ENCODE results near the gene TOPBP1.
"Not testable (repeated sequence)": the region's sequence is repeated elsewhere in the genome, so short reads cannot be mapped to it uniquely, and the experiment has no call there.

The TOPBP1 gene

GRCh38 chr3:133694288-133695268 is 32.8 kb upstream of the TOPBP1 start:
- no peak overlapping the region for H3K27ac ChIP-seq (ENCODE audit: low read length)

GRCh38 chr3:133693821-133694220 is 32.1 kb upstream of the TOPBP1 start:
- H3K36me3 ChIP-seq (ENCODE audit: insufficient read depth, low read depth, low read length) = no peaks in the 10 kb centered on the region
- H3K27me3 ChIP-seq (ENCODE audit: insufficient read depth, low read length) = no peaks in the 10 kb centered on the region
- no peak overlapping the region for H3K9ac ChIP-seq (ENCODE audit: low read depth, low read length)
- no peak overlapping the region for H3K27ac ChIP-seq (ENCODE audit: low read length)
- H3K9me3 ChIP-seq (ENCODE audit: insufficient read depth, low read depth, low read length) = no peaks in the 10 kb centered on the region
- no peaks in the 10 kb centered on the region for H3K4me1 ChIP-seq (ENCODE audit: insufficient read depth, low read length)
- H3K4me3 ChIP-seq (ENCODE audit: low read length) = no peak overlapping the region

More at GRCh38 chr3:133694288-133695268, 32.8 kb upstream of the TOPBP1 start:
- H3K9me3 ChIP-seq (ENCODE audit: insufficient read depth, low read depth, low read length) = no peaks in the 10 kb centered on the region
- H3K4me3 ChIP-seq (ENCODE audit: low read length) = no peak overlapping the region
- no peaks in the 10 kb centered on the region for H3K4me1 ChIP-seq (ENCODE audit: insufficient read depth, low read length)
- H3K36me3 ChIP-seq (ENCODE audit: insufficient read depth, low read depth, low read length) = no peaks in the 10 kb centered on the region
- H3K27me3 ChIP-seq (ENCODE audit: insufficient read depth, low read length) = no peaks in the 10 kb centered on the region
- H3K9ac ChIP-seq (ENCODE audit: low read depth, low read length) = no peak overlapping the region

- H3K9ac ChIP-seq (ENCODE audit: low read depth, low read length) = no peak overlapping the region
- H3K9me3 ChIP-seq (ENCODE audit: insufficient read depth, low read depth, low read length) = no peaks in the 10 kb centered on the region
- H3K4me3 ChIP-seq (ENCODE audit: low read length) = no peak overlapping the region
- H3K4me1 ChIP-seq (ENCODE audit: insufficient read depth, low read length) = no peaks in the 10 kb centered on the region
- H3K27me3 ChIP-seq (ENCODE audit: insufficient read depth, low read length) = no peaks in the 10 kb centered on the region; the same call in 1 of the 2 replicates
- H3K27ac ChIP-seq (ENCODE audit: low read length) = no peak overlapping the region
- H3K36me3 ChIP-seq (ENCODE audit: insufficient read depth, low read depth, low read length) = no peaks in the 10 kb centered on the region
Measured at GRCh38 chr3:133692759-133693158, 31.0 kb upstream of the TOPBP1 start.

- Histone ChIP-seq H3K27me3 (ENCODE audit: insufficient read depth, low read length) (no peaks in the 10 kb centered on the region; the same call in 1 of the 2 replicates), H3K9me3 (ENCODE audit: insufficient read depth, low read depth, low read length) (no peaks in the 10 kb centered on the region), H3K27ac (ENCODE audit: low read length) (no peak overlapping the region), H3K9ac (ENCODE audit: low read depth, low read length) (no peak overlapping the region), H3K4me3 (ENCODE audit: low read length) (no peak overlapping the region), H3K4me1 (ENCODE audit: insufficient read depth, low read length) (no peaks in the 10 kb centered on the region), H3K36me3 (ENCODE audit: insufficient read depth, low read depth, low read length) (no peaks in the 10 kb centered on the region)
Measured at GRCh38 chr3:133691273-133692107, 29.7 kb upstream of the TOPBP1 start.

- peaks cover 41% of the 10 kb centered on the region for H3K27me3 ChIP-seq (ENCODE audit: insufficient read depth, low read length)
- H3K36me3 ChIP-seq (ENCODE audit: insufficient read depth, low read depth, low read length); H3K9me3 ChIP-seq (ENCODE audit: insufficient read depth, low read depth, low read length); H3K4me3 ChIP-seq (ENCODE audit: low read length); H3K27ac ChIP-seq (ENCODE audit: low read length); H3K4me1 ChIP-seq (ENCODE audit: insufficient read depth, low read length); H3K9ac ChIP-seq (ENCODE audit: low read depth, low read length): not testable (repeated sequence)
Measured at GRCh38 chr3:133677993-133678392, 16.3 kb upstream of the TOPBP1 start.

- Histone ChIP-seq H3K27ac (ENCODE audit: low read length) (no peak overlapping the region), H3K36me3 (ENCODE audit: insufficient read depth, low read depth, low read length) (no peaks in the 10 kb centered on the region), H3K4me1 (ENCODE audit: insufficient read depth, low read length) (no peaks in the 10 kb centered on the region; the same call in 1 of the 2 replicates)
Measured at GRCh38 chr3:133676336-133677118, 14.8 kb upstream of the TOPBP1 start.

GRCh38 chr3:133675631-133676335 is 14.0 kb upstream of the TOPBP1 start:
- H3K4me1 ChIP-seq (ENCODE audit: insufficient read depth, low read length) = no peaks in the 10 kb centered on the region; the same call in 1 of the 2 replicates

More at GRCh38 chr3:133676336-133677118, 14.8 kb upstream of the TOPBP1 start:
- Histone ChIP-seq H3K9me3 (ENCODE audit: insufficient read depth, low read depth, low read length) (0 out of 2 replicates have a peak, but pooled peaks cover 5% of the 10 kb centered on the region), H3K9ac (ENCODE audit: low read depth, low read length) (no peak overlapping the region), H3K4me3 (ENCODE audit: low read length) (no peak overlapping the region), H3K27me3 (ENCODE audit: insufficient read depth, low read length) (peaks cover 55% of the 10 kb centered on the region)

GRCh38 chr3:133674290-133674919 is 12.7 kb upstream of the TOPBP1 start:
- H3K4me1 ChIP-seq (ENCODE audit: insufficient read depth, low read length) = no peaks in the 10 kb centered on the region; the same call in 1 of the 2 replicates
- H3K27me3 ChIP-seq (ENCODE audit: insufficient read depth, low read length) = peaks cover 60% of the 10 kb centered on the region
- H3K36me3 ChIP-seq (ENCODE audit: insufficient read depth, low read depth, low read length) = no peaks in the 10 kb centered on the region
- H3K4me3 ChIP-seq (ENCODE audit: low read length) = peak overlapping the region; percentile 62
- no peaks in the 10 kb centered on the region for H3K9me3 ChIP-seq (ENCODE audit: insufficient read depth, low read depth, low read length)
- no peak overlapping the region for H3K9ac ChIP-seq (ENCODE audit: low read depth, low read length)
- no peak overlapping the region for H3K27ac ChIP-seq (ENCODE audit: low read length)

More at GRCh38 chr3:133675631-133676335, 14.0 kb upstream of the TOPBP1 start:
- peaks cover 55% of the 10 kb centered on the region for H3K27me3 ChIP-seq (ENCODE audit: insufficient read depth, low read length)
- H3K9ac ChIP-seq (ENCODE audit: low read depth, low read length) = no peak overlapping the region
- no peak overlapping the region for H3K4me3 ChIP-seq (ENCODE audit: low read length)
- H3K36me3 ChIP-seq (ENCODE audit: insufficient read depth, low read depth, low read length) = no peaks in the 10 kb centered on the region
- H3K27ac ChIP-seq (ENCODE audit: low read length) = no peak overlapping the region
- H3K9me3 ChIP-seq (ENCODE audit: insufficient read depth, low read depth, low read length) = no peaks in the 10 kb centered on the region

- no peaks in the 10 kb centered on the region for H3K36me3 ChIP-seq (ENCODE audit: insufficient read depth, low read depth, low read length)
- peak overlapping the region; percentile 62 for H3K4me3 ChIP-seq (ENCODE audit: low read length)
- H3K27me3 ChIP-seq (ENCODE audit: insufficient read depth, low read length) = peaks cover 60% of the 10 kb centered on the region
- no peaks in the 10 kb centered on the region; the same call in 1 of the 2 replicates for H3K4me1 ChIP-seq (ENCODE audit: insufficient read depth, low read length)
- no peaks in the 10 kb centered on the region for H3K9me3 ChIP-seq (ENCODE audit: insufficient read depth, low read depth, low read length)
- no peak overlapping the region for H3K27ac ChIP-seq (ENCODE audit: low read length)
- H3K9ac ChIP-seq (ENCODE audit: low read depth, low read length) = no peak overlapping the region
Measured at GRCh38 chr3:133673746-133674145, 12.0 kb upstream of the TOPBP1 start.

GRCh38 chr3:133672461-133672860 is 10.7 kb upstream of the TOPBP1 start:
- Histone ChIP-seq H3K9ac (ENCODE audit: low read depth, low read length) (no peak overlapping the region), H3K4me3 (ENCODE audit: low read length) (no peak overlapping the region), H3K9me3 (ENCODE audit: insufficient read depth, low read depth, low read length) (no peaks in the 10 kb centered on the region), H3K27ac (ENCODE audit: low read length) (no peak overlapping the region), H3K4me1 (ENCODE audit: insufficient read depth, low read length) (peaks cover 3% of the 10 kb centered on the region), H3K27me3 (ENCODE audit: insufficient read depth, low read length) (peaks cover 60% of the 10 kb centered on the region), H3K36me3 (ENCODE audit: insufficient read depth, low read depth, low read length) (no peaks in the 10 kb centered on the region)
